Stimulated activated CD8-positive, alpha-beta memory T cell treated with anti-CD3 and anti-CD28 coated beads, Interleukin-4, amount 100 ng/mL, for 24 hours (primary cell): ENCODE results near the gene HNRNPL.
"Not testable (repeated sequence)": the region's sequence is repeated elsewhere in the genome, so short reads cannot be mapped to it uniquely, and the experiment has no call there.

Experiments
- DNase-seq: peaks from one replicate; pipeline ENCODE4 v3.0.0-alpha.2; 2020; ENCODE audit warnings: low read depth

The HNRNPL gene

DNA sequence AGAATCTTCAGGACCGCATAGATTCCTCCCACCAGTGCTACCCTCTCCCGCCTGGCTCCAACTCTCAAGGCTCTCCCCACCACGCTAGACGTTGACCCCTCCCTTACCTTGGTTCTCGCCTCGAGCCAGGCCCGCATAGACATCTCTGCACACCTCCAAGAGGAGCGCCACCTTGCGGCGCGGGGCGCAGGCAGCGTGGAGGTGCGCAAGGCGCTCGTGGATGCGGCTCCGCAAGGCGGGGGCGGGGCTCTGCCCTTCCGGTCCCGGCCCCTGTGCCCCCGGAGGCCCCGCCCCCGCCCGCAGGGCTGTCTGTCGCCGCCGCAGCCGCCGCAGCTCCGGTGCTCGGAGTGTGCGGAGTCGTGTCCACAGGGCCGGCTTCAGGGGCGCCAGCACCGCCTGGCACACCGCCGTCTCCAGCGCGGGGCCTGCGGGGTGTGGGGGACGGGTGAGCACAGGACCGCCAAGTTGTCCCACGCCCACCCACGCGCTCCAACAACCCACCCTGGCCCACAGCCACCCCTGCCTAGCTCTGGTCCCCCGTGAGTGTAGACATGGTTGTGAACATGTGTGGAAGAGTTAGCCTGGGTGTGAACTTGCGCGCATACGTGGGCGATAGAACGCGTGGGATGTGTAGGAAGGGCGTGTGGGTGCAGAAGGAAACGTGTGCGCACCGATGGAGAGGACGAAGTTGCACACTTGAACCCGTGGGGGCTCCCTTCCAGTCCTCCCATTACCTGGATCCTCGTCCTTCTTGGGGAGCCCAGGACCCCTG is 20.2 kb upstream of the HNRNPL start:
- DNase-seq, result peak; percentile 85

DNA sequence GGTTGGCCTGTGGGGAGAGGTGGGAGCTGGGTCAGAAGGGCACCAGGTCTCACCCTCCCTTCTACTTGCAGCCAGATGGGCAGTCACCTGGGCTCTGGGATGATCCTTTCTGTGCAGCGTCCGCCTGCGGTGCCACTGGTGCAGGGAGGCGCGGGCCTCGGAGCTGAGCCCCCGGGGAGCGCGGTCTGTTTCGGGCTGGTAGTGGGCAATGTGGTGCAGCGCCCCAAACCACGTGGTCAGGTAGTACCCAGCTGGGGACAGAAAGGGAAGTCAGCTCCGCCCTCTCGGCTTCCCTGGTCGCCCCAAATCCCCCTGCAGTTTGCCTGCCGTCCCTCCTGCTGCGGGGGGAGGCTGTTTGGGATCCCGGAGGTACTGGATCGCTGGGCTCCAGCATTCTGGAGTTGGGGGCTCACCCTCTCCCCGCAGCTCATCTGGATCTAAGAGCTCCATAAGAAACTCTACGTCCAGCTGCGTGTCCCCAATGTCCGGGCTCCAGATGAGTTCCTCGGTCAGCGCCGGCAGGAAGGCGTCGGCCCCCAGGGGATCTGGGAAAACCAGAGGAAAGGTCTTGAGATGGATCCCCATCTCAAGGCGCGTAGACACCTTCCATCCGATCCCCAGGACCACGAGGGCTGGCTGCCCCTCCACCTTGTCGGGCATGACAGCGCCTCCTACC is 19.5 kb upstream of the HNRNPL start:
- peak; percentile 28 for DNase-seq

DNA sequence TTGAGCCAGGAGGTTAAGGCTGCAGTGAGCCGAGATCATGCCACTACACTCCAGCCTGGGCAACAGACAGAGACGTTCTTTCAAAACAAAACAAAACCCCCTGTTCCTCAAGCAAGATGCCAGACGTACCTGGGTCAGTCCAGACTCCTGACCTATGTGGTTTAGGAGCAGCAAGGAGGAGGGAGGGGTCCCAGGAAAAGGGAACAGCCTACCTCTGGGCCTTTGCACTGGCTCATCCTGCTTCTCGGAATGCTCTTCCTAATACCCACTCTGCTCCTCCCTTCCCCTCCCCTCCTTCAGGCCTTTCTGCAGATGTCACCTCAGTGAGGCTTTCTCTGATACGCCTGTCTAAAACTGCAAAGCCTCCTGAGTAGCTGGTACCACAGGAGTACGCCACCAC is 18.8 kb upstream of the HNRNPL start:
- DNase-seq, result no peak

DNA sequence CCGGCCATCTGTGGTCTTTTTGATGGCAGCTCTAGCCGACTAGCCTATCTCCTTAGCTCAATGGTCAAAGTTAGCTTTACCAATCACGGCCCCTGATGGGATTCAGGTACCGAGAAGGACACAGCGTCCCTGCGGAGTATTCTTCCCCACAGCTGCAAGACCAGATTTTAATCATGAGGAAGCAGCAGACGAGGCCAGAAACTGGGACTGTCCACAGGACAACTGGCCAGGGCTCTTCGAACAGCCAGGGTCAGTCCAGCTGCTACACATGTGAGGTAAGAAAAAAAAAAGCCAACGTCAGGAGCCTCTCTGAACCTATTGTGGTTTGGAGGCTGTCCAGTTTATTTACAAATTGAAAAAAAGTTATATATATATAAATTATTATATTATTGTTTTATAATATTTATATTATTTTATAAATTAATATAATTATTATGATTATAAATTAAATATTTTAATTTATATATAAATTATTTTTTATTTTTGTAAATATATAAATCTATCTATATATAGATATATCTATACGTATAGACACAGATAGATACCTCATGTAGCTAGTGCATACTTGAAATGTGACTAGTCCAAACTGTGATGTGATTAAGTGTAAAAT is 17.5 kb upstream of the HNRNPL start:
- no peak for DNase-seq

DNA sequence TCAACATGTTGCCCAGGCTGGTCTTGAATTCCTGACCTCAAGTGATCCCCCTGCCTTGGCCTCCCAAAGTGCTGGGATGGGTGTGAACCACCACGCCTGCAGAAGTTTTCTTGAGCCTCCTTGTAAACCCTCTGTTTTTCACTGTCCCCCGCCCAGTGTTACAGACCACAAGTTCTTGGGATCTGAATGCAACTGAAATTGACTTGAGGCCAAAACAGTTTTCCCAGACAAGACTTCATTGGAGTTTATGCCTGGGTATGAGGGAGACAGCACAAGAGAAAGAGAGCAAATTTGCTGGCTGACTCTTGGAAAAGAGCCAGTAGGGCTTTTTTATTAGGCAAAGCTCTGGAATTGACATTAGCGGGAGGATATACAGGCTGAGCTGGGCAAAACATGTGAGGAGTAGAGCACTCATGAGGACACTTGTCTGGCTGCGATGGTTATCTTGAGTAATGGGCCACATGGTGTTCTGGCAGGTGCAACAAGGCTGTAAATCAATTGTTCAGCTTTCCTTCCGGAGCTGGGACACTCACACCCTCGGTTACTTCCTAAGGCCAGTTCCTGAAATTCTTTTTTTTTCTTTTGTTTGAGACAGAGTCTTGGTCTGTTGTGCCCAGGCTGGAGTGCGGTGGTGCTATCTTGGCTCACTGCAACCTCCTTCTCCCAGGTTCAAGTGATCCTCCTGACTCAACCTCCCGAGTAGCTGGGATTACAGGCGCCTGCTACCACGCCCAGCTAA is 12.7 kb upstream of the HNRNPL start:
- no peak for DNase-seq

DNA sequence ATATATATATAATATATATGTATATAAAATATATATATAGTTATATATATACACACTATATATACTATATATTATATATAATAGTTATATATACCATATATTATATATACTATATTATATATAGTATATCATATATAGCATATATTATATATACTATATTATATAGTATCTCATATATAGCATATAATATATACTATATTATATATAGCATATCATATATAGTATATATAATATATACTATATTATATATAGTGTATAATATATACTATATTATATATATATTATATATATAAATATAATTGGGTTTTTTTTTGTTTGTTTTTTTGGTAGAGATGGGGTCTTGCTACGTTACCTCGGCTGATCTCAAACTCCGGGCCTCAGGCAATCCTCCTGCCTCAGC is 11.6 kb upstream of the HNRNPL start:
- DNase-seq, result no peak

DNA sequence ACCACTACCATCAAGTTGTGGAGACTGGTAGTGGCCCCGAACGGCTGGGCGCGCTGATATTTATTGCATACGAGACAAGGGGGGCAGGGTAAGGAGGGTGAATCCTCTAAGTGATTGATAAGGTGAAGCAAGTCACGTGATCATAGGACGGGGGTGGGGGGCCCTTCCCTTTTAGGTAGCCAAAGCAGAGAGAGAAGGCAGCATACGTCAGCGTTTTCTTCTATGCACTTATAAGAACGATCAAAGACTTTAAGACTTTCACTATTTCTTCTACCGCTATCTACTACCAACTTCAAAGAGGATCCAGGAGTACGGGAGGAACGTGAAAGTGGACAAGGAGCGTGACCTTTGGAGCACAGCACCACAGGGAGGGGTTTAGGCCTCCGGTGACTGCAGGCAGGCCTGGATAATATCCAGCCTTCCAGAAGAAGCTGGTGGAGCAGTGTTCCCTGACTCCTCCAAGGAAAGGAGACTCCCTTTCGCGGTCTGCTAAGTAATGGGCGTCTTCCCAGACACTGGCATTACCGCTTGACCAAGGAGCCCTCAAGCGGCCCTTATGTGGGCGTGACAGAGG is 9.9 kb upstream of the HNRNPL start:
- not testable (repeated sequence) for DNase-seq

DNA sequence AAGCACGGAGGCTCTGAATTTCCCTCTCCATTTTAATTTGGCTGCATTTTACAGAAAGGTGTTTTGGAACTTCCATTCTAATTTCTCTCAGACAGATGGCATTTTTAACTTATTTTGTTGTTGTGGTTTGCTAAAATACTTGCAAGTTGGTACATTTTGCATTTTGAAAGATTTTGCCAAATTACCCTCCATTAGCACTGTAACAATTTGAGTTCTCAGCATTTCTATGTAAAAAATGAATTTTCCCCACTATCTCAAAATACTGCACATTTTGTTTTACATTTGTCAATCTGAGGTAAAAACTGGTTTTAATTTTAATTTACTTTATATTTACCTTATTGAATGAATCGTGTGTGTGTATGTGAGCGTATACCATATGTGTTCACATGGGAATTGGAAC is 7.0 kb upstream of the HNRNPL start:
- DNase-seq, result no peak

DNA sequence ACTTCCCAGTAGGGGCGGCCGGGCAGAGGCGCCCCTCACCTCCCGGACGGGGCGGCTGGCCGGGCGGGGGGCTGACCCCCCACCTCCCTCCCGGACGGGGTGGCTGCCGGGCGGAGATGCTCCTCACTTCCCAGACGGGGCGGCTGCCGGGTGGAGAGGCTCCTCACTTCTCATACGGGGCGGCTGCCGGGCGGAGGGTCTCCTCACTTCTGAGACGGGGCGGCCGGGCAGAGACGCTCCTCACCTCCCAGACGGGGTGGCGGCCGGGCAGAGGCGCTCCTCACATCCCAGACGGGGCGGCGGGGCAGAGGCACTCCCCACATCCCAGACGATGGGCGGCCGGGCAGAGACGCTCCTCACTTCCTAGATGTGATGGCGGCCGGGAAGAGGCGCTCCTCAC is 6.0 kb upstream of the HNRNPL start:
- DNase-seq, result not testable (repeated sequence)

DNA sequence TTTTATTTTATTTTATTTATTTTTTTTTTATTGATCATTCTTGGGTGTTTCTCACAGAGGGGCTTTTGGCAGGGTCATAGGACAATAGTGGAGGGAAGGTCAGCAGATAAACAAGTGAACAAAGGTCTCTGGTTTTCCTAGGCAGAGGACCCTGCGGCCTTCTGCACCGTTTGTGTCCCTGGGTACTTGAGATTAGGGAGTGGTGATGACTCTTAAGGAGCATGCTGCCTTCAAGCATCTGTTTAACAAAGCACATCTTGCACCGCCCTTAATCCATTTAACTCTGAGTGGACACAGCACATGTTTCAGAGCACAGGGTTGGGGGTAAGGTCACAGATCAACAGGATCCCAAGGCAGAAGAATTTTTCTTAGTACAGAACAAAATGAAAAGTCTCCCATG is 5.2 kb upstream of the HNRNPL start:
- not testable (repeated sequence) for DNase-seq

DNA sequence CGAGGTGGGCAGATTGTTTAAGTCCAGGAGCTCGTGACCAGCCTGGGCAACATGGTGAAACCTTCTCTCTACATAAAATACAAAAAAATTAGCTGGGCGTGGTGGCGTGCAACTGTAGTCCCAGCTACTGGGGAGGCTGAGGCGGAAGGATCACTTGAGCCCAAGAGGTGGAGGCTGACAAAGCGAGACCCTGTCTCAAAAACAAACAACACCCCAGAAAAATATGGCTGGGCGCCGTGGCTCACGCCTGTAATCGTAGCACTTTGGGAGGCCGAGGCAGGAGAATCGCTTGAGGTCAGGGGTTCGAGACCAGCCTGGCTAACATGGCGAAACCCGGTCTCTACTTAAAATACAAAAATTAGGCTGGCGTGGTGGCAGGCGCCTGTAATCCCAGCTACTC is 3.4 kb upstream of the HNRNPL start:
- no peak for DNase-seq

DNA sequence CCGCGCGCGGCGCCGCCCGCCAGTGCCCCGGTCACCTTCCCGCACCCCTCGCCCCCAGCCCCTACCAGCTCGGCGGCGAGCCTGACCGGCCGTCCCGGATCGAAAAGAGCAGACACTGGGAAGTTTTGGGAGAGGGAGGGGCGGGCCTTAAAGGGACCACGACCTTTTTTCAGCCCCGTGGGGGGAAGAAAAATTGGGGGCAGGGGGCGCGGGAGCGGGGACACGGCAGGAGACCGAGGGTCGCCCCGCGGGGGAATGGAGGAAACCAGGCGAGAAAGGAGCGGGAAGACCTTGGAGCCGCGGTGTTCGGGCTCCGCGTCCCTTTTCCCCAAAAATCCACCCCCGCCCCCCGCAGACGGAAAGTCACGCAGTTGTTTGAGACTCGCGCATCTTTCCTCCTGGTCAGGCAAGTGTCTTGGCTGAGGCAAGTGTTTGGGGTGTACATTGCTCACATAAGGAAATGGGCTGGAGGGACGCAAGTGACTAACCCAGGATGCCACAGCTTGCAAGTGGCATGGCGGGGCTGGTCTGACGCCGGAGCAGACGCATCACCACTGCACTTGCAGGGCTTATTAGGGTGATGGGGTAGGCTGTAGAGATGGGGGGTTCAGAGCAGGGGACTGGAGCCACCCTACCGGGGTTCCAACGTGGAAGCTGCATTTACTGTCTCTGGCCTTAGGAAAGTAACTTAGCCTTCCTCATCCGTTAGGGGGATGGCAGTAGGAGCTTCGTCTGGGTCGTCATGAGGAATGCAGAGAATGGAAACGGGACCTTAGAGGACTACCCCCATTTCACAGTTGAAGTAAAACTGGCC is 2.7 kb upstream of the HNRNPL start:
- peak; percentile 46 for DNase-seq

DNA sequence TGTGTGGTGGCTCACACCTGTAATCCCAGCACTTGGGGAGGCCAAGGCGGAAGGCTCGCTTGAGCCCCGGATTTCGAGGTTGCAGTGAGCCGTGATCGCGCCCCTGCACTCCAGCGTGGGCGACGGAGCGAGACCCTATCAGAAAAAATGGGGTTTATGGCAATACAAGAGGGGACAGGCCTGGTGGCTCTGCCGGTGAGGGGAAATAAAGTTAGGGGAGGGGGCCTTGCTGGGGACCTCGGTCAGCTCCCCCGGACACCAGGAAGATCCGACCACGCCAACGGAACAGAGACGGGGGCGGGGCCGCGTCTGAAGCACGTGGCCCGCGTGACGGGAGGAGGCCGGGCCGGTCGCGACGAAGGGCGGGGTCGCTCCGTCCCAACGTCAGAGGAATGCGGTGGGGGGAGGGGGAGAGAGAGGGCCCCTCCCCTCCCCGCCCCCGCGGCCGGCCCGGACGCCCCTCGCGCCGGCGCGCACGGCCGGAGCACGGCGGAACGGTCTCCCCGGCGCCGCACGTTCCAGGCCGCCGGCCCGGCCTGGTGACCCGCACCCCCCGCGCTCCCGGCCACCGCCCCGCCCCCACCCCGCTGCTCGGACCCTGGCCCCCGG is 1.9 kb upstream of the HNRNPL start:
- DNase-seq, result peak; percentile 87

DNA sequence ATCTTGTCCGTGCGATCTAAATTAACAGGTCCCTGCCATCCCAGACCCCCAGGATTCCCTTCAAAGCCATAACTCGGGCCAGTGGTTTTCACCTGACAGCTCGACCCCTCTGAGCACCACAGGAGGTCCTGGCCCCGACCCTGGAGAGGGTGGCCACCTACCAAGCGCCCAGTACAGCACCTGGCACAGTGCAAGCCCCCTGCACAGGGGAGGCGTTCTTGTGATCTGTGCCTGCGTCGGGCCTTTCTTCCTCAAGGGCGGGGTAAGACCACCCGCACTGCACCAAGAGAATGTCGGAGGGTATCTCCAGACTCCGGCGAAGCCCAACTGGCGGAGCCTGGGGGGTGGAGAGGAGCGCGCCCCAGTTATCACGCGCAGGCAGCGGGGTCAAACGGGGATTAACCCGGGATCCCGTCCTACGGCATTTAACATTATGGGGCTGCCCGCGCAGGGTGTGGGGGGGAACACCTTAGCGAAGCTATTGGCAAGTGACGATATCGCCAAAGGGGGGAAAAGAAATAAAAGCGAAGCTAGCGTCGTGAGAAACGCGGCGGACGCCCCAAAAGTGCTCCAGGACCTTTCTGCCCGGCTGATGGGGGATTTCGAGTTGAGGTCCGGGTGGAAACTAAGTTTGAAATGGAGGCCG is 1.3 kb upstream of the HNRNPL start:
- DNase-seq, result no peak

DNA sequence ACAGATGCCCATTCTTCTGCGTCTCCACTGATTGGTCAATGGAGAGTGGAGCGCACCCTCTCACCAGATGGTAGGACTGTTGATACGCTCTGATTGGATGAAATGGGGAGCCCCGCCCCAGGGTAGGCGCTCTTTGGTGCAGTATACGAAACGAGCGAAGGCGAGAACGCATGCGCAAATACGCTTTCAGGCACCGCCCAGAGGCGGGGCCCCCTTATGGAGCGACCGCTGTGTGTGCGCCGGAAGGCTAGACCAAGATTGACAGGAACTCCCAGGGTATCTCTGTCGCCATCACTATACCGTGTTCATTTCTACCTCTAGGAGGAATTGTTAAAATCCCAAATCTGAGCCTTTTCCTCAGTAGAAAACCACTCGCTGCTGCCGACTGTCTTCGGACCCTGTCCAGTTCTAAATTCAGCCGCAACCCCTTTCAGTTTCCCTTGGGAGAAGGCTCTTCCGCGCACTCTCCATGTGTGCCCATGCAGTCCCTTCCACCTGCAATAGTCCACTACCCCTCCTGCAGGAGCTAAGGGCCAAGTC is 720 bp upstream of the HNRNPL start:
- DNase-seq, result peak; percentile 97

DNA sequence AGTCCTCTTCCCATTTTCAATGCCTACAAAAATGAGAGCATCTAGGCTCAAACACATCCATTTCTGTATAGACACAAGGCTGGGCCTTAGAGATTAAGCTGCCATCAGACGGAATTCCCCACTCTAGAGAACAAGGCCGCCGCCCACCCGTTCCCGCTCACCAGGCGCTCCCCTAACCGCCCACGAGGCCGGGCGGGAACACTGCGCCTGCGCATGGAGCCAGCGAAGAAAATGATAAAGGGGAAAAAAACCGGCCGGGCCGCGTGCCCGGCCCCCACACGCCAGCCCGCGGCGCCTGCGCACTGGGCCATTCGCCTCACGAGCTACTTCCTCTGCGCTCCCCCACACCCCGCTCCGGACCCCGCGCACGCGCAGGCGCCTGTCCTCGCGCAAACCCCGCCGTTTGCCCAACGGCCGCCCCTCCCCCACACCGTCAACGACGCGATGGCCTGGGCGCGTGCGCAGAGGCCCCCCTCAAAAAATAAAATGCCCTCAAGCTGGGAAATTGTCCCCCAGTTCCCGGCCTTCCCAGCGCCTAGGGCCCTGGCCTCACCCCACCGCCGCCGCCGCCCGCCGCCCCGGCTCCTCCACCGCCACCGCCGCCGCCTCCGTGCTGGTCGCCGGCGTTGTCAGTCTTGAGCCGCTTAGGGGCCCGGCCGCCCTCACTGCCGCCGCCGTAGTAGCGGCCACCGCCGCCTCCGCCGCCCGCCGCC is 483 bp downstream of the HNRNPL start:
- peak; percentile 99 for DNase-seq

DNA sequence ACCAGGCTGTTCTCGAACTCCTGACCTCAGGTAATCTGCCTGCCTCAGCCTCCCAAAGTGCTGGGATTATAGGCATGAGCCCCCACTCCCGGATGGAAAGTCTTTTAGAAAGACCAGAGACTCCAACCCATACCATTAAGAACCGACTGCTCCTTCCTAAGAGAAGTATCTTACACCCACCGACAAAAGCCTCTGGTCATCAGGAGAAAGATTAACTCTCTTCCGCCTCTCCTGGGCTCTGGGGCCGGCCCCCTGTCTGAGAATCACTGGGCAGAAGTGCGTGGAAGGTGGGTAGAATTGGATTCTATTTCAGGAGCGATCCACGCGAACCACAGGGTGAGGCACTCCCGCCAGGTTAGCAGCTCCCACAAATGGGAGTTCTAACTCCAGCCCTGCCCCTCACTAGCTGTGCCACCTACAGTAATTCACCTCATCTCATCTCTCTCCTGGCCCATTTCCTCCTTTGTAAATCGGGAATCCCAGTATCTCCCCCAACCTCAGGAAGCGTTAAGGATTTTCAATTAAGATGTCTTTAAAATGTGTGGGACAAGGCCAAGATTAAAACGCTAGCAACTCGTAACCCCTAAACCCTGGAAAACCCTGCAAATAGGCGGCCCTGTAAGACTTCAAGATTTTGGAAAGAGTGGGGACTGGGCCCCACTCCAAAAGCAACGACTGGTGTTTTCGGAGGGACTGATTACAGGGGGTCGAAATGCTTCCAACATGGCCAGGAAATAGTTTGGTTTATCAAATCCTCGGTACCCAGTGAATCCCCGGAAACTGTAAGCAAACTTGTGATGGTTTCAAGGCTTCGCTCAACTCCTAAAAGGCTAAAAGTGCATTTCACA is 1.3 kb downstream of the HNRNPL start:
- no peak for DNase-seq

DNA sequence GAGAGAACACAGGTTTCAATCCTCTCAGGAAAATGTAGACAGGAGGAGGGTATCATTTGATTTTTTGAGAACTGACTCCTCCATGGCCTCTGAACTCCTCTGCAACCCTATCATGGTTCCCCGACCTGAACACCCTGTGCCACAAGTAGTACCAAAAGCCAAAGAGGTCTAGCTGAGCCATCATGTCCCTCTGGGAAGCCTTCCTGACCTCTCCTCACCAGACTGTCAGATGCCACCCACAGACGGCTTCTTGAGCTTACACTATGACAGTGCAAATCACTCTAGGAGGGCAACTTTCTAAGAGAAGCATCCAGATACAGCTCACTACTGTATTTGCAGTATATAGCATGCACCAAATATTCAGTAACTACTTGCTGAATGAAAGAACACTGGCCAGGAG is 3.7 kb downstream of the HNRNPL start:
- DNase-seq, result no peak
